NCI-H2107 treated with DMSO at 0.1 percent for 48 hours (cell line): ENCODE measurements around the gene RAC3.

Source experiments
- DNase-seq: peaks from one replicate; lab custom pipeline; 2025; ENCODE audit not compliant: unreplicated experiment; lab: John Stamatoyannopoulos, UW

RAC3 gene

DNA sequence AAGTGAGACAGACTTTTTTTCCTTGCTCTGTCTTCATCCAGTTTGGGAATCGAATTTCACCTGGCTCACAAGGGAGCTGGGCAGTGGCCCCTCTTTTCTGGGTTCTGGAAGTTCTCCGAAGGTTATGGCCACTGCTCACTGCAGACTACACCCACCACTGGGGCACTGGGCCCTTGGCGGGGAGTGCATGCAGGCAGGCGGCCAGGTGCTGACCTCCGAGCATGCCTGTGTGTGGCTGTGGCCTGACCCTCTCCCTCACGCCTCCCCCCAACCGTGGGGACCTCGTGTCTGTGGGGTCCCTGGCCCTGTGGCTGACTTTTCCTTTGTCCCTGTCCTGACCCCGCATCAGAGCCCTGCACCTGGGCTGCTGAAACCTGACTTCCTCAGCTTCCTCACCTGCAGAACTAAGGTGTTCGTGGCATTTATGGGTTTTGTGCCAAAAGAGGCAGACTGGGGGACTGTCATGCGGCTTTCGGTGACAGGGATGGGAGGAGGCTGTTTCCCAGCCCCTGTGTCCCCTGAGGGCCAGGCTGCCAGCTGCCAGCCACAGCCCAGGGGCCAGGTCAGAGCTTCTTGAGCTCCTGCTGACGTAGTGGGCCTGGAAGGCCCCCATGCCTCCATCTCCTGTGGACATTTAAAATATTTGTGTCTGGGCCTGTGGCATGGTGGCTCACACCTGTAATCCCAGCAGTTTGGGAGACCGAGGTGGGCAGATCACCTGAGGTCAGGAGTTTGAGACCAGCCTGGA lies 32.6 kb upstream of the RAC3 start:
- DNase-seq = no peak

DNA sequence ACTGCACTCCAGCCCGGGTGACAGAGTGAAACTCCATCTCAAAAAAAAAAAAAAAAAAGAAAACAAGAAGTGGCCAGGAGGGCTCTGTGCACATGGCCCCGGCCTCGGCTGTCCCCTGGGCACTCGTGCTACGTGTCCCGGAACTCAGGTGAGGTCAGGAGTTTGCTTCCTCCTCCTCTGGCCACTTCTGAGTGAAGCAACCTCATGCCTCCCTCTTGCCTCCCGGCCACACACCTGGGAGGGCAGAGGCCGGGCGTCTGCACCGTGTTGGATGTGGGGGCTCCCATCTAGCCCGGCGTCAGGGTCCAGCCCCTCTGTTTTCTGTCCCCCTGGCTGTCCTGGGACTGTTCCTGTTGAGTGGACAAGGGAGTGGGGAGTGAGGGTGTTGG lies 31.9 kb upstream of the RAC3 start:
- no peak for DNase-seq

GRCh38 chr17:81999976-82000802 lies 31.3 kb upstream of the RAC3 start:
- no peak for DNase-seq

- DNase-seq = no peak
Observed at GRCh38 chr17:82000803-82001570, 30.5 kb upstream of the RAC3 start.

GRCh38 chr17:82001571-82002056 lies 29.9 kb upstream of the RAC3 start:
- no peak for DNase-seq

- no peak for DNase-seq
Observed at GRCh38 chr17:82003411-82004381, 27.8 kb upstream of the RAC3 start.

GRCh38 chr17:82004517-82005455 lies 26.7 kb upstream of the RAC3 start:
- DNase-seq = no peak

- no peak for DNase-seq
Observed at GRCh38 chr17:82005701-82006348, 25.7 kb upstream of the RAC3 start.

- DNase-seq = no peak
Observed at GRCh38 chr17:82006468-82007227, 24.8 kb upstream of the RAC3 start.

DNA sequence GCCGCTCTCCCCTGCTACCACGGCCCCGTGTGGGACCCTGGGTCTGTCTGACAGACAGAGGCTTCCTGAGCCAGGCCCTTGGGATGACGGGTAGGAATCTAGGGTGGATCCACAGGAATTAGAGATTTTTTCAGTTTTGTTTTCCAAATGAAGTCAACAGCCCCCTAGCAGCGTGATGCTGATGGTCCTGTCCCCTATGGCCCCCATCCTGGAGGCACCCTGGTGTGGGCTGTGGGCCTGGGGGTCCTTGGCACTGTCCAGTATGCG lies 24.3 kb upstream of the RAC3 start:
- DNase-seq = no peak

DNA sequence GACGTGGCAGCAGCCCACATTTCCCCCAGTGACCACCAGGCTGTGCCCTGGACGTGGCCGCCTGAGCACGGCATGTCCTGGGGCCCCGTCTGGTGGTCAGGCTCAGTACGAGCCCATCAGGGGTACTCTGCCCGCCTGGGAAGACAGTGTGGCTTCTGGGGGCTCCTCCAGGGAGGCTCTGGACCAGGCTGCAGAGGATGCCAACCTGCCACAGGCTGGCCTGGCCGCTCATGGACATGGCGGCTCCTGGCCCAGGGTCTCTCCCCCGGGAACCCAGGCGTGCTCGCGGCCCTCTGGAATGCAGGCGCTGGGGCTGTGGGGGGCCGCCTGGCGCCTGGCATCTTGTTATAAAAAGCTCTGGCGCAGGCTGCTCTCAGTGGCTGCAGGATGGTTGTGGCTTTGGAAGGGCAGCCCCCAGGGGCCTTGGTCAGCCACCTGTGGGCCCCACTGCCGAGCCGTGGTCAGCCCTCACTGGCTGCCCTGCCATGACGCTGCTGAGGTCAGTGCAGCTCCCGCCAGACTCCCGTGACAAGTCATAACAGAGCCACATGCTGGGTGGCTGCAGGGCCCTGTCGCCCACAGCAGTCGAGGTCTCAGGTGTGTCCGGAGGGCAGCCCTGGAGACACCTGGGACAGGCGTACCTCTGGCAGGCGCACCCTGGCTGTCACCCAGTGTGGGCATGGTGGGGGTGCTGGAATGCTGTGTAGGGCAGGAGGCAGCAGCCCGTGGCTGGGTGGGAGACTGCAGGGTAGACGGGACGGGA lies 23.8 kb upstream of the RAC3 start:
- DNase-seq = no peak

DNA sequence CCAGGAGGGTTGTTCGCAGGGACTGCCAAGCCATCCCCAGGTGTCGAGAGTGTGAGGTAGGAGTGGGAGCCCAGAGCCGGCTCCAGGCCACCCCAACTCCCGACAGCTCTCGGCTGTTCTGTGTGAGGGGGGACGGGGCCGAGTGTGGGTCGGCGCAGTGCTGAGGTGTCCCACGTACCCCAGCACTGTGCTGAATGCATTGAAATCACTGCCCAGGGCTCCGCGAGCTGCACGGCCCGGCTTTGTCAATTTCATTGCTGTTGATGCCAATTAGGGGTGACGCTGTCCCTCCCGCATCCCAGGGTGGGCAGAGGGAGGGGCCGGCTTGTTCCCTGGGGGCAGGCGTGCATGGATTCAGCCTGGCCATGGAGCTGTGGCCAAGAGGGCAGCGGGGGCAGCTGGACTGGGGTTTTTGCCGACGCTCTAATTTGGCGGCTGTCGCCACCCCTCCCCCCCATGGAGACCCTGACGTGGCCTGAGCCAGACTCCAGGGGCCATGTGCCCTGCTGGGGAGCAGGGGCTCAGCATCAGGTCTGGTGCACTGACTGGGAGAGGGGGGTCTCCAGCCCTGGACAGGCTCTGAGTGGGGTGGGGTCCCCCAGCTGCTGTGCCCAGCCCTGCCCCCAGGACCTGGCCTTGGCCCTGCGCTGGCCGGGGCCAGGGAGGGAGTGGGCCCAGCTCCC lies 23.1 kb upstream of the RAC3 start:
- DNase-seq = no peak

GRCh38 chr17:82008941-82009405 lies 22.5 kb upstream of the RAC3 start:
- DNase-seq = no peak

GRCh38 chr17:82009413-82009812 lies 22.1 kb upstream of the RAC3 start:
- DNase-seq = no peak

DNA sequence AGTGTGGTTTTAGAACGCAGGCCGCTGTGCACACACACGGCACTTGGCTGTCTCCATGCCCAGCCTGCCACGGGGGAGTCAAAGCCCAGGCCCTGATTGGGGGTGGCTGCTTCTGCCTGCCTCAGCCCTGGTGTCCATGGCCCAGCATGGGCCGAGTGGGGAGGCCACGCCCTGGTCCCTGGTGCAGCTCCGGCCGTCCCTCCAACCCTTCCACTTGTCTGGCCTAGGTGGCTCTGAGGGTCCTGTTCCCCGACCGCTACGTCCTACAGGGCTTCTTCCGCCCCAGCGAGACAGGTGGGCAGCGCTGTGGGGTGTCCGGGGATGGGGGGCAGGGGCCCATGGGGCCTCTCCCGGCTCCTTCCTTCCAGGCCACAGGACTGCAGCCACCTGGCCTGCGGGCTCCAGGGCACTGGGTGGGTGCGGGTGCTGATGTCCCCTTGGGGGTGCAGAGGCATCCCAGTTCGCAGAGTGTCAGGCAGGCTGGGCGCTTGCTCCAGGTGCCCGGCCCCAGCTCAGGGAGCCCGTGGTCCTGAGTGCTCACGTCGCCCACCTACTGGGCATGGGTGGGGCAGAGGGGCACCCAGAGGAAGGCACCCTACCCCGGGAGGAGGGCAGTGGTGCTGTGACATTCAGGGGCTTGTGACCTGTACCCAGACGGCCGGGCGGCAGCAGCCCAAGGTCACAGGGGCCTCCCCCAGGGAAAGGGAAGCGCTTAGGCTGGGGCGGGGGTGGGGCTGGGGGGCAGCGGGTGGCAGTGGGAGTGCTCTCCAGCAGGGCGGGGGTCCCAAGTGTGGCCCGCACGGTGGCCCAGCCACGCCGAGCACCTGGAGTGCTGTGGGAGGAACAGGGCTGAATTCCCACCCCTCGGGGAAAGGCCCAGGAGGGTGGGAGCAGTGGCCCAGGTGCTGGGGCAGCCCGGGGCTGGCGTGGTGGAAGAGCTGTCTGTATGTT lies 20.6 kb upstream of the RAC3 start:
- no peak for DNase-seq
